Vagina (tissue), 2 donors: ENCODE measurements around the gene GREB1.

Experiments
- POLR2A ChIP-seq, 2 donors: fragments of 450-650 bp; IDR thresholded peaks; one replicate each; pipeline ENCODE4 v1.6.1; 2017; ENCODE audit warnings: antibody characterized with exemption in 2 of 2, mild to moderate bottlenecking in 2 of 2, moderate library complexity in 2 of 2
- POLR2AphosphoS5 ChIP-seq, 2 donors: sonication (generic); formaldehyde crosslinking; IDR thresholded peaks; one replicate each; pipeline ENCODE4 v1.9.0; 2017; ENCODE audit warnings: antibody characterized with exemption in 2 of 2, mild to moderate bottlenecking in 2 of 2, low read depth in 1 of 2; ENCODE audit not compliant: insufficient read depth in 1 of 2
- TF ChIP-seq, protein P1 (sequence below), 3 experiments: fragments of 450-650 bp in 2 of 3; fragments of 200-600 bp in 1 of 3; sonication (generic) in 1 of 3; IDR thresholded peaks; one replicate each; pipeline ENCODE4 v1.5.1; 2017 to 2019; ENCODE audit warnings: antibody characterized with exemption in 3 of 3, mild to moderate bottlenecking in 2 of 3, moderate library complexity in 2 of 3

DNA sequence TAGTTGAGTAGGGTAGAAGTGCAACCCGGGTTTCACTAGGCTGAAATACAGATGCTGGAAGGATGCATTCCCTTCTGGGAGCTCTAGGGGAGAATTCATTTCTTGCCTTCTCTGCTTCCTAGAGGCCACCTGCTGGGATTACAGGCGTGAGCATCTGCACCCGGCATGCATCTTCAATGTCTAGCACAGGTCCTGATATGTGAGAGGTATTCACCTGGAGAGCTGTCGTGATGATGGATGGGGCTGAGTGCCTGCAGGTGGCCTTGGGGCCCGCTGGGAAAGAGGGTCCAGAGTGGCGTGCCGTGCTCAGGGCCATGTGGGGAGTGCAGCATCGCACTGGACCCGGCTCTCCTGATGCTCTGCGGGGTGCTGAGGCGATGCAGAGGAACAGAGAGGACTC is 142.8 kb downstream of the GREB1 start:
- TF ChIP-seq, protein P1, sequence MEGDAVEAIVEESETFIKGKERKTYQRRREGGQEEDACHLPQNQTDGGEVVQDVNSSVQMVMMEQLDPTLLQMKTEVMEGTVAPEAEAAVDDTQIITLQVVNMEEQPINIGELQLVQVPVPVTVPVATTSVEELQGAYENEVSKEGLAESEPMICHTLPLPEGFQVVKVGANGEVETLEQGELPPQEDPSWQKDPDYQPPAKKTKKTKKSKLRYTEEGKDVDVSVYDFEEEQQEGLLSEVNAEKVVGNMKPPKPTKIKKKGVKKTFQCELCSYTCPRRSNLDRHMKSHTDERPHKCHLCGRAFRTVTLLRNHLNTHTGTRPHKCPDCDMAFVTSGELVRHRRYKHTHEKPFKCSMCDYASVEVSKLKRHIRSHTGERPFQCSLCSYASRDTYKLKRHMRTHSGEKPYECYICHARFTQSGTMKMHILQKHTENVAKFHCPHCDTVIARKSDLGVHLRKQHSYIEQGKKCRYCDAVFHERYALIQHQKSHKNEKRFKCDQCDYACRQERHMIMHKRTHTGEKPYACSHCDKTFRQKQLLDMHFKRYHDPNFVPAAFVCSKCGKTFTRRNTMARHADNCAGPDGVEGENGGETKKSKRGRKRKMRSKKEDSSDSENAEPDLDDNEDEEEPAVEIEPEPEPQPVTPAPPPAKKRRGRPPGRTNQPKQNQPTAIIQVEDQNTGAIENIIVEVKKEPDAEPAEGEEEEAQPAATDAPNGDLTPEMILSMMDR (IDR thresholded peaks at IDR 0.05) = no peak
- no peak for TF ChIP-seq POLR2A (IDR thresholded peaks at IDR 0.05)
- no peak for TF ChIP-seq POLR2AphosphoS5 (IDR thresholded peaks at IDR 0.05; ENCODE audit: insufficient read depth in 1 of 2, low read depth in 1 of 2)
